Lung (tissue), 12 donors: ENCODE results near the gene LSM7. TPM values are rescaled to one million over a fixed set of nuclear protein-coding genes. Genes with fewer than 3 reads are reported as not detected.

Experiments
- ATAC-seq: fragments of 200-7000 bp; cut with Tn5 transposase; one replicate; pipeline ENCODE4 v1.9.1; 2020; ENCODE audit warnings: moderate number of reproducible peaks; ENCODE audit not compliant: insufficient read depth, low FRiP score
- DNase-seq, 3 donors: peaks; one replicate each; pipeline ENCODE4 v3.0.0-alpha.2; 2013 to 2017
- H3K27ac ChIP-seq, 2 donors: one replicate each; pipeline ENCODE4 v1.5.1; 2013; ENCODE audit warnings: mild to moderate bottlenecking in 2 of 2, moderate library complexity in 2 of 2, control low read depth in 1 of 2, inconsistent platforms in 1 of 2, low read depth in 1 of 2, low read length in 1 of 2
- H3K27me3 ChIP-seq, 3 donors: one replicate each; pipeline ENCODE4 v1.5.1; 2013; ENCODE audit warnings: low read length in 2 of 3; ENCODE audit not compliant: control insufficient read depth in 3 of 3, insufficient read depth in 3 of 3
- H3K36me3 ChIP-seq, 4 donors: one replicate each; pipeline ENCODE4 v1.5.1; 2013; ENCODE audit warnings: low read length in 4 of 4, mild to moderate bottlenecking in 1 of 4, moderate library complexity in 1 of 4; ENCODE audit not compliant: control insufficient read depth in 4 of 4, insufficient read depth in 4 of 4
- H3K4me1 ChIP-seq, 5 donors: one replicate each; pipeline ENCODE4 v1.5.1; 2013; ENCODE audit warnings: low read length in 5 of 5, mild to moderate bottlenecking in 2 of 5, moderate library complexity in 1 of 5; ENCODE audit not compliant: control insufficient read depth in 5 of 5, insufficient read depth in 5 of 5
- H3K4me3 ChIP-seq: one replicate; pipeline ENCODE4 v1.5.1; 2013; ENCODE audit warnings: mild to moderate bottlenecking, control low read depth, moderate library complexity
- H3K9ac ChIP-seq, 2 donors: one replicate each; pipeline ENCODE4 v1.5.1; 2013; ENCODE audit warnings: low read length in 2 of 2, control low read depth in 1 of 2; ENCODE audit not compliant: insufficient read depth in 1 of 2
- H3K9me3 ChIP-seq, 4 donors: one replicate each; pipeline ENCODE4 v1.5.1; 2013; ENCODE audit warnings: low read length in 3 of 4, mild to moderate bottlenecking in 1 of 4, moderate library complexity in 1 of 4; ENCODE audit not compliant: control insufficient read depth in 4 of 4, insufficient read depth in 3 of 4
- CTCF ChIP-seq: IDR thresholded peaks from 2 replicates; pipeline ENCODE4 v1.5.1; 2012; ENCODE audit warnings: mild to moderate bottlenecking; ENCODE audit errors: control extremely low read depth, extremely low read depth
- WGBS, 2 donors: extraction: QIAGEN DNeasy Blood & Tissue Kit; methylation state at CpG; one replicate each; pipeline ENCODE4 v1.1.7; 2013; 5-methylcytosine and 5-hydroxymethylcytosine counted together
- polyA plus RNA-seq, 2 donors: library from polyadenylated mRNA; stranded (reverse); fragments of 200-250 nt; gene quantifications; one replicate each; pipeline ENCODE4 v1.2.1, GENCODE V29; 2013
- total RNA-seq, 2 donors: library from RNA; depleted of rRNA in 1 of 2; stranded (reverse); fragments of >200 nt in 1 of 2; gene quantifications; one replicate each; pipeline ENCODE4 v1.2.1, GENCODE V29; 2014 to 2021
- donor health status: control.
- donor health status: control.
- donor health status: Bipolar disorder and iron deficiency.
- donor health status: healthy.
- donor health status: DM: yes; HTN: yes; CAD: no.

Gene LSM7
- total and polyA plus RNA-seq, 4 donors, result 54.9 to 307 (median 191) TPM

- peaks cover 0 to 6% (median 4%) of the 10 kb centered on the region in 3 donors for H3K27me3 ChIP-seq
- H3K27ac ChIP-seq, result no peak overlapping the region
- TF ChIP-seq CTCF, result no peak
- peaks cover 0 to 34% (median 6%) of the 10 kb centered on the region in 4 donors for H3K36me3 ChIP-seq
- WGBS, 2 donors, result 94 to 96% methylated on average over 17 of the region's 17 CpGs
- H3K9me3 ChIP-seq, result no peaks in the 10 kb centered on the region
- DNase-seq, result no peak
- no peak for ATAC-seq
- H3K9ac ChIP-seq, result no peak overlapping the region
- no peak overlapping the region for H3K4me3 ChIP-seq
- no peaks in the 10 kb centered on the region for H3K4me1 ChIP-seq
Observed at GRCh38 chr19:2354670-2355069, 26.3 kb upstream of the LSM7 start.

- Histone ChIP-seq H3K9me3 (no peaks in the 10 kb centered on the region), H3K9ac (no peak overlapping the region), H3K4me1 (no peaks in the 10 kb centered on the region), H3K27ac (no peak overlapping the region), H3K36me3 (peaks cover 0 to 36% (median 7%) of the 10 kb centered on the region in 4 donors), H3K4me3 (no peak overlapping the region), H3K27me3 (peaks cover 0 to 4% (median 1%) of the 10 kb centered on the region in 3 donors)
- no peak for TF ChIP-seq CTCF
- WGBS, 2 donors, result 93 to 96% methylated on average over 34 of the region's 34 CpGs
- no peak for DNase-seq
- no peak for ATAC-seq
Observed at GRCh38 chr19:2353887-2354592, 25.7 kb upstream of the LSM7 start.

GRCh38 chr19:2353159-2353886, 24.9 kb upstream of the LSM7 start:
- no peak for TF ChIP-seq CTCF
- WGBS, 2 donors, result 94% methylated on average over 41 to 45 of the region's 45 CpGs
- peaks cover 0 to 39% (median 10%) of the 10 kb centered on the region in 4 donors for H3K36me3 ChIP-seq
- no peak overlapping the region for H3K27ac ChIP-seq
- ATAC-seq, result no peak
- no peak for DNase-seq
- H3K27me3 ChIP-seq, result no peaks in the 10 kb centered on the region
- no peak overlapping the region for H3K4me3 ChIP-seq
- no peaks in the 10 kb centered on the region for H3K9me3 ChIP-seq
- H3K9ac ChIP-seq, result no peak overlapping the region
- no peaks in the 10 kb centered on the region for H3K4me1 ChIP-seq
